HG03565 (cell line): Measurements from ENCODE around the gene PHACTR3.
"Not testable (repeated sequence)": the region's sequence is repeated elsewhere in the genome, so short reads cannot be mapped to it uniquely, and the experiment has no call there.

Source experiments
- ATAC-seq: cut with Tn5 transposase; IDR thresholded peaks from one replicate; pipeline ENCODE4 v1.9.1; 2021; ENCODE audit warnings: mild to moderate bottlenecking, moderate library complexity; ENCODE audit not compliant: unreplicated experiment

Gene PHACTR3

DNA sequence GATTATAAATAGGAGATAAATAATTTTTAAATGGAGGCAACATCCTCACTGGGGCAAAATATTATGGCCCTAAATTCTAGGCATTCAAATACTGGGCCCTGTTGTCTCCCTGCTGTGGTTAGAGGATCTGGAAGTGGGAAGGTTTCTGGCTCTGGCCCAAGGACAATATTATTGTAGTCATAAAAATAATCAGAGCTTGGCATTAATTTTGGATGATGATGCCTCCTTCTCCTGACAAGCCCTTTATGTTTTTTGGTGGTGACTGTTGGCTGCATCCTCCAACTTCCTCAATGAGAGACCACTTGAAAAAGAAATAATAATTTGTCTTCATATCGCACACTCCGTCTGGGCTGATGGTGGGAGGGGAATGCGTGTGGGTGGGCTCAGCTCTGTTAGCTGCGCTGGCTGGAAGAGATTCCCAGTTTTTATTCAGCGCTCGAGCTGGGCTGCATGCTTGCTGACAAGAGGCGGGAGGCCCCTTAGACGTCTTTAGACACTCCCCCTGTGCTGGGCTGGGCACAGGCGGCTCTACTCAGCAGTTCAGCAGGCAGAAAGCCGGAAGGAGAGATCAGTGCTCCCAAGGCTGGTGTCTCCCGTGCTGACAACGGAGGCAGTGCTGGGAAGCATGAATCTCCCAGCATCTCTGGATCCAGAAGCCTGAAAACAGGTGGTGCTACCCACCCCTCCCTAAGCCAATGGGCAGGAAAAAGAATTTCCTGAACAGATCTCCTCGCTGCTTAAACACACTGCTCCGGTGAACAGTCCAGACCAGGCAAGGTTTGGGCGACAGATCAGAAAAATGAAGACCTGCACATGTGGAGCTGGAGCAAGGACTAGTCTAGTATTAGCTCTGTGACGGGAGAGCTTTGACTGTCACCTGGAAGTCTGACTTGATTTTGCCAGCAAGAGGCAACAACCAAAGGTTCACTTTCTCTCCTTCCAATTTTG is 231.4 kb downstream of the PHACTR3 start:
- ATAC-seq: no peak

DNA sequence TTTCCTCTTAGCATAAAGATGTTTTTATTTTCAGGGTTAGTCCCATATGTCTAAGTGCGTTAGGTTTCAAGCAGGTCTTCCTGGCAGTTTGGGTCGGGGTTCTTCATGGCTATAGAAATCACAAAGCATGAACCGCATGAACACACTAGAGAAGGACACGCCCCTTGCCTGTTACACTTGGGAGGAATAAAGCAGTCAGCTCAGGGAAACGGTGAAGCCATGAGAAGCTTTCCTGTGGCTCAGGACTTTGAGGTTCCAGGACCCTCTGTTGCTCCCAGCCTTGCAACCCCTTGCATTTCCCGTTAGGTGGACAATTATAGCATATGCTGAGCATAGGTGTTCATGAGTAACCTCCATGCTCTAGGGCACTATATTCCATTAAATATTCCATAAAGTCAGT is 232.4 kb downstream of the PHACTR3 start:
- no peak for ATAC-seq

DNA sequence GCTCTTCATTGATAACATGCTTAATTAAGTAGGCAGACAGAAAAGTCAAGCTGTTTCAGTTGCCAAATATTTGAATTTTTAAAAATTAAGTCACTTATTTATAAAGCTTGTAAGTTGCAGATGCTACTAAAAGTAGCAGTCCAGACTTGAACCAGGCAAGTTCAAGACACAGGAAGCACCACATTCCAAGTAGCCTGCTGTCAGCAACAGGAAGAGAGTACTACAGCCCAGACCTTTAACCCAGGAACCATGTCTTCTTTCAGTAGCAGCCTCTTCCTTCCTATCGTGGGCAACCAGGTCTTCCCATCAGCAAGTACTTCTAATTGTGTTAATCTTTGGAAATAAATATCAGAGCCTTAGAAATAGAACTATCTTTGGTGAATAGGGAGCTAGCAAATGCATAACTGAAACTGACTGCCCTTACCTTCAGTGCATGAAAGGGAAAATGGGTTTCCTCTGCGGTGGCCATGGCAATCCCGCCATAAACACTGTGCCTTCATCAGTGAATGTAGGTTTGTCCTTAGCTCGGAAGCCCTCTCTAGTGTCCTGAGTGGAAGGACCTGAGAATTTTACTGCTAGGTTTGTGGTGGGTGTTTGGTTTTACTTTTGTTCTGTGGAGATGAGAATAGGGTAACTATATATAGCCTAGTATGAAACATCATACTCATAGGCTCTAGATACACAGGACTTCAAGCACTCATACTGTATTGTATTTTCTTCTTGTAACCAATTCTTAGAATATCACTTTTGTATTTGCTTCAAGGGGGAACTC is 233.5 kb downstream of the PHACTR3 start:
- ATAC-seq: peak; percentile 87

DNA sequence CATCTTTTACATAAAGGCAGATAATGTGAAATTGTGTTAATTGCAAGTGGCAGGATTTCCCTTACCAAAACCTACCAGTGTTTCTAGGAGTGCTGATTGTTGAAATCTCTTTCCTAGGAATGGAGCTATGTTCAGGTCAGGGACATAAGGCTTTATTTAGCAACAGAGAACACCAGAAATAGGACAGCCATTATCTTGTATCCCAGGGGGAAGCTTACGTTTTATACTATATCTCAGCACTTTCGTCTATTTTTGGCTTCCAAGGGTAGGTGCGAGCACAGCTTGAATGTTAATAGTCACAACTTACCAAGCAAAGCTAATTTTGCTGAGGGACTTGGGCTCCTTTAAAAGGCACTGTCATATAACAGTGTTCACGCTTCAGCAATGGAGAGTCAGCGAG is 235.1 kb downstream of the PHACTR3 start:
- ATAC-seq: no peak

DNA sequence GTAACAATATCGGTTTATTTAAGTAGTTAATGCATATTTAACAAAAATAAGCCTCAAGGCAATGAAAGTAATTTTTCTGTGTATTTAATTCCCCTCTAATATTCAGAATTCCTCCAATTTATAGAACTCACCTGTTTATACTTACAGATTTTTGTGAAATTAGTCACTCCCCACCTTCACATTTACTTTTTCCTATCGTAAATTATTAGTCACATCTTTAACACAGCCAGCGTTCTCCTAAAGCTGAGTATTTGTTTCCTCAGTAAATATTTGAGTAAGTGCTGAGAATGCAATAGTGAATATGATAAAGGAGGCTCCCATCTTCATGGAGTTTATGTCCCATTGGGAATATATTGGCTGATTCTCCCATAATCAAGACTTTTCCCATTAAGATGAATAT is 241.1 kb downstream of the PHACTR3 start:
- no peak for ATAC-seq

DNA sequence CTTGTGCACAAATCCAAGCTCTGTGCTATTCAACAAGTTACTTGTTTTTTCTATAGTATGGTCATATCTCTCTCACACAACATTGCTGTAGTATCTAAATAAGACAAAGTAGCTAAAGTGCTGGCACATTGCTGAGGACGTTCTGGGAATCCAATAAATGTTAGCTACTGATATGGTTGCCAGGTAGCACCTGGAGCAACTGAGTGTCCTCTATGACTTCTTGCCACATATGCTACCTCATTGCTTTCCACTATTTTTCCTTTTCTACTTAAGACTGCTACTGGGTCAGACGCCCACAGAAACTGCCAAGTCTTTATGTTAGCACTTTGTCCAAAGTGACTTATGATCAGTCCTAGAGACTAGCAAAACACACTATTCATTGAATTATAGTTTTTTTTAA is 243.8 kb downstream of the PHACTR3 start:
- ATAC-seq: no peak

DNA sequence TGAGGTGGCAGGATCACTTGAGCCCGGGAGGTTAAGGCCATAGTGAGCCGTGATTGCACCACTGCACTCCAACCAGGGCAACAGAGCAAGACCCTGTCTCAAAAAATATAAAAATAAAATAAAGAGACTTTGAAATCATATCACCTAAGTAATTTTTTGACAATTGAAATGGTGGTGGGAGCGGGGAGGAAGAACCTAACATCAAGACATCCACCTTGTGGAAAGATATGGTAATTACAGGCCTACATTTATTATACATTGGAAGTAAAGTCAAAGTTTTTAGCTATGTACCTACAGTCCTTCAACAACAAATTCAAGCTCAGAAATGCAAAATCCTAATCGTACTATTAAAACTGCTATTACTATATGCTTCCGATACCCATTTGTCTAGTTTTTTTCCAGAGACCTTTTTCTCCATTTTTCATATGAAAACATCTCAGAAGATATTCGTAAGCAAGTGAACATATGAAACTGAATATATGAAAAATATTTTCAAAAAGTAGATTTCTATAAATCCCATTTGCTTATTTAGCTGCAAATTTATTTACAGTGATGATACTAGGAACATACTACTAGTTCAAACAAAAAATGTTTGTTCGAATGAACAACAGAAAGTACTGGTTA is 245.8 kb downstream of the PHACTR3 start:
- no peak for ATAC-seq

DNA sequence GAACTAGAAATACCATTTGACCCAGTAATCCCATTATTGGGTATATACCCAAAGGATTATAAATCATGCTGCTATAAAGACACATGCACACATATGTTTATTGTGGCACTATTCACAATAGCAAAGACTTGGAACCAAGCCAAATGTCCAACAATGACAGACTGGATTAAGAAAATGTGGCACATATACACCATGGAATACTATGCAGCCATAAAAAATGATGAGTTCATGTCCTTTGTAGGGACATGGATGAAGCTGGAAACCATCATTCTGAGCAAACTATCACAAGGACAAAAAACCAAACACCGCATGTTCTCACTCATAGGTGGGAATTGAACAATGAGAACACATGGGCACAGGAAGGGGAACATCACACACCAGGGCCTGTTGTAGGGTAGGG is 252.2 kb downstream of the PHACTR3 start:
- ATAC-seq: not testable (repeated sequence)

DNA sequence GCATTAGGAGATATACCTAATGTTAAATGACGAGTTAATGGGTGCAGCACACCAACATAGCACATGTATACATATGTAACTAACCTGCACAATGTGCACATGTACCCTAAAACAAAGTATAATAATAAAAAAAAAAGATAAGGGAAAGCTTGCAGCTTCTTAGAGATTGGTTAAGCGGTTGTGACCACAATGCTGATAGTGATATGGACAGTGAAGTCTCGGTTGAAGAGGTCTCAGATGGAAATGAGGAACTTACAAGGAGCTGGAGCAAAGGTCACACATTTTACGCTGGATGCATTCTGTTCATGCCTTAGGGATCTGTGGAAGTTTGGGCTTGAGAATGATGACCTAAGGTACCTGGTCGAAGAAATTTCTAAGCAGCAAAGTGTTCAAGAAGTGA is 252.6 kb downstream of the PHACTR3 start:
- not testable (repeated sequence) for ATAC-seq

DNA sequence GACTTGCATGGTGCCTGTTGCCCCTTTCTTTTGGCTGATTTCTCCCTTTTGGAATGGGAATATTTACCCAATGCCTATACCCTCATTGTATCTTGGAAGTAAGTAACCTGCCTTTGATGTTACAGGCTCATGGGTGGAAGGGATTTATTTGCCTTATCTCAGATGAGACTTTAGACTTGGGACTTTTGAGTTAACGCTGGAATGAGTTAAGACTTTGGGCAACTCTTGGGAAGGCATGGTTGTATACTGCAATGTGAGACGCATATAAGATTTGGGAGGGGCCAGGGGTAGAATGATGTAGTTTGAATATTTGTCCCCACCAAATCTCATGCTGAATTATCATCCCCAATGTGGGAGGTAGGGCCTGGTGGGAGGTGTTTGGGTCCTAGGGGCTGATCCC is 253.6 kb downstream of the PHACTR3 start:
- no peak for ATAC-seq

DNA sequence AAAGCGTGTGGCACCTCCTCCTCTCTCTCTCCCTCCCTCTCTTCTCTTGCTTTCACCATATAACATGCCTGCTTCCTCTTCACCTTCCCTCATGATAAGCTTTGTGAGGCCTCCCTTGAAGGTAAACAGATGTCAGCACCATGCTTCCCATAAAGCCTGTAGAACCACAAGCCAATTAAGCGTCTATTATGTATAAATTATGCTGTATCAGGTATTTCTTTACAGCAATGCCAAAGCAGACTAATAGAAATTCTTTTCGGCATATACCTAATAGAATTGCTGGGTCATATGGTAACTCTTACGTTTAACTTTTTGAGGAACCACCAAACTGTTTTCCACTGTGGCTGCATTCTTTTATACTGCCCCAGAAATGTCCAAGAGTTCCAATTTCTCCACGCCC is 254.1 kb downstream of the PHACTR3 start:
- ATAC-seq: no peak

DNA sequence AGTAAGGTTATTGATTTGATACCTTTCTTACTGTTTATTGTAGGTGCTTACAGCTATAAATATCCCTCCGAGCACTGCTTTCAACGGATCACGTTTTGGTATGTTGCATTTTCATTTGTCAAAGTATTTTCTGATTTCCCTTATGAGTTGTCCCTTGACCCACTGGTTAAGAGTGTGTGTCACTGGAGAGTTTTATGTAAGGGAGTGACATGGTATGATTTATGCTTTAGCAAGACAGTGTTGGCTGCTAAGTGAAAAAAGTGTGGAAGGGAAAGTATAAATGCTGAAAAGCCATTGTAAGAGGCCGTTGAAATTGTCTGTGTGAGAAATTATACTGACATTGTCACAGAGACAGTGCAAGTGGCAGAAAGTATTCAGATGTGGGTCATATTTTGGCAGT is 257.1 kb downstream of the PHACTR3 start:
- ATAC-seq: no peak

DNA sequence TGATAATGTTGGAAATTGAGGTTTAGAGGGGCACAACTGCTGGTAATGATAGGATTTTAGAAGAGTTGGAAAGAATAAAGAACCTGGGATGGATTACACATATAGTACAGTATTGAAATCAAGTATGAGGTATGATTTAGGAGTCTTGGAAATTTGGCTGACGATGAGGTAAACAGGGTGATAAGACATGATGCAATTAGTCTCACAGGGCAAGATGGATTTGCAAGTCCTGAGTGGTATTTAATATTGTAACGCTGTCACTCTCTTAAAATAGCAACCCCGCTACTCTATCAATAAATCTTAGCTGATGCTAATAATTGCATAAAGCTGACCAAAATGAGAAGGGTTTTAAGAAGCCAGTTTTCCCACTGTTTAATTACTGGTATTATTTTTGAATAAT is 258.7 kb downstream of the PHACTR3 start:
- ATAC-seq: no peak

DNA sequence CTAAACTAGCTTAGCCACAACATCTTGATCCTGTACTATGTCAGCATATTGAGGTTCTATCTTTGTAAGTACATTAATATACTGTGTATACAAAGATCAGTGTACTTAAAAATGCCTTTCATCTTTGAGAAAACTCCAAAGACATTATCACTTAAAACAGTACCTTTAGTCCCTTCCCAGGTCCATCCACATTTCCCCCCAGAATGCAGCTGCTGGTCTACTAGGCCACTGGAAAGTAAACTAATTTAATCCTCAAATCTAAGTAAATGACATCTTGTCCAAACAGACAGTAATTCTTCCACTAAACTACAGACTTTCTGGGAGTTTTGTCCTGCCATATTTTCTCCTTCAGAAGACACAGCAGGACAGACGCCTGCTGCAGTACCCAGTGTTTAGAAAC is 260.4 kb downstream of the PHACTR3 start:
- ATAC-seq: no peak

DNA sequence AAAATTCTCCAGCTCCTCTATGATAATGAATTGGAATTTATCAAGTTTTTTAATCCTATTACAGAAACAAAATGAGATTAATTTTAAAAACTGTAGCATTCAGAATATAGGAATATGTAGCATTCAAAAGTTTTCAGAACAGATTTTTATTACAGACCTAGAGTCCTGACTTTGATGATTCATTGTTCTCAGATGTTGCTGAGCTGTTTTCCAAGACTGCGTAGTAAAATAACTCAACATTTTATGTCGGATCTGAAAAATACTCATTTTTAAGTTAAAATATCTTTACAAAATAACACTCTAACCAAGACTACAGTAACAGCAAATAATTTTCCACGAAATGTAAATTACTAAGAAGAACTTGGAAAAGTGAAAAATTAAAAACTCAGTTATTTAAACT is 262.0 kb downstream of the PHACTR3 start:
- ATAC-seq: no peak

DNA sequence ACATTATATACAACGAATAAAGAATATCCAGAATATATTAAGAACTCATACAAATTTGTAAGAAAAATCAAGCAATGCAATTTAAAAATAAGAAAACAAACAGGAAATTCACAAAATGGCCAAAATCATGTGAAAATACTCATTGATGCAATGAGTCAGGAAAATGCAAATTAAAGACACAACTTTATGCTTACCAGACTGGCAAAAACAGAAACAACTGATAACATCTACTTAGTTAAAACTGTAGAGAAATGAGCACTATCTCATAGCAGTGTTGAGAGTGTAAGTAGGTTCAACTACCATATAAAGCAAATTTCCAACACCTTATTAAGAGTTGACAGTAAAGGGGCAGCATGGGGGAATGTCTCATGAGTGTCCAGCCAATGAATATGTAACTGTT is 266.8 kb downstream of the PHACTR3 start:
- no peak for ATAC-seq

DNA sequence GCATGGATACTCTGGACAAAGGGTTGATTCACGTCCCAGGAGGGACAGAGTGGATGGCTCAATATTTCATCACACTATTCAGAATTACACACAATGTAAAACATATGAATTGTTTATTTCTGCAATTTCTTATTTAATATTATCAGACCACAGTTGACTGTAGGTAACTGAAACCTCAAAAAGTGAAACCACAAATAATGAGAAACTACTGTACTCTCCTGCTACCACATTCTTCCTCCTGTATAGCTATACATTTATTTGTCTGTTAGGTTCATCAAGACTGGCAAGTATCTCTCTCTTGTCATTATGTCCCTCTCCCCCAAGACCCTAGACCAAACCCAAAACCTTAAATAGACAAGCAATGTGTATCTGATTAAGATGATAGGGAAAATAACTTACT is 269.1 kb downstream of the PHACTR3 start:
- ATAC-seq: no peak

DNA sequence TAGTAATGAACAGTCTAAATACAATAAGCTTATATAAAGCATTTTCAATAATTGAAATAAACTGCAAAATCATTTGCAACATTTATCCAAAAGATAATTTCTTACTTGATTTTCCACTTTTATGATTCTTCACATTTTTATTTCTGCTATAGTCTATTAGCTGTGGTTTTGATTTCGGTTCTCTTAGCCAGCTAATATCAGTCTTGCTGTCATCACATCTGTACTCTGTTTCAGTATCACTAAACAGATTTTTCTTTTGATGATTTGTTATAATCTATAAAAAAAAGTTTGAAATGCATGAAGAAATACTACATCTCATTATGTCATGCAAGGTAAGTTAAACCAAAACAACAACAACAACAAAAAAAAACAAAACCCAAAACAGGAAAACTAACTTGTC is 275.9 kb downstream of the PHACTR3 start:
- no peak for ATAC-seq

DNA sequence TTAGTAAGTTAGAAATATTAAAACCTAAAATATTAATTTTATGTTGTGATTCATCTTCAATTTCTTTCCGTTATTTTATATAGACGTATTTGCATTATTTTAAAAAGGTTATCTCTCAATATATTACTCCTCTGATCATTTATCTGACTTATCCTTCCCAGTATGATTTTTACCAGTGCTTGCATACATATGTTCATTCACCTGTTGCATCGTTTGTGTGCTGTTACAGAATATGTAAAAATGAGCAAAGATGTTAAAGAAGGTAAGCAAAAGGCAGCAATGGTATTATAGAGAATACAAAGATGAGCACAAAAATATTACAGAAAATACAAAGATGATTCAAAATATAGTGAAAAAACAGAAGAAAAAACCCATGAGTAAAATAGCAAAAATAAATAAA is 280.2 kb downstream of the PHACTR3 start:
- no peak for ATAC-seq

DNA sequence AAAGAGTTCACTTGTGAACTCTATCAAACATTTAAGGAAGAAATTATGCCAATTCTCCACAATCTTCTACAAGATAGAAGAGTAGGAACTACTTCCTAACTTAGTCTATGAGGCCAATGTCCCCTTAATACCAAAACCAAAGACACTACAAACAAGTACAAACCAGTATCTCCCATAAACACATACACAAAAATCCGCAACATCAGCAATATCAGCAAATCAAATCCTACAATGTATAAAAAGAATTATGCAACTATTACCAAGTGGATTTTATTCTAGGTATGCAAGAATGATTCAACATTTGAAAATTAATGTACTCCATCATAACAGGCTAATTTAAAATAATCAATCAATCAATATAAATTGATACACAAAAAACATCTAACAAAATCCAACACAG is 283.7 kb downstream of the PHACTR3 start:
- ATAC-seq: no peak

DNA sequence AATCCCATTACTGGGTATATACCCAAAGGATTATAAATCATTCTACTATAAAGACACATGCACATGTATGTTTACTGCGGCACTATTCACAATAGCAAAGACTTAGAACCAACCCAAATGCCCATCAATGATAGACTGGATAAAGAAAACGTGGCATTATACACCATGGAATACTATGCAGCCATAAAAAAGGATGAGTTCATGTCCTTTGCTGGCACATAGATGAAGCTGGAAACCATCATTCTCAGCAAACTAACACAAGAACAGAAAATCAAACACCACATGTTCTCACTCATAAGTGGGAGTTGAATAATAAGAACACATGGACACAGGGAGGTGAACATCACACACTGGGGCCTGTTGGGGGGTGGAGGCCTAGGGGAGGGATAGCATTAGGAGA is 285.7 kb downstream of the PHACTR3 start:
- not testable (repeated sequence) for ATAC-seq

DNA sequence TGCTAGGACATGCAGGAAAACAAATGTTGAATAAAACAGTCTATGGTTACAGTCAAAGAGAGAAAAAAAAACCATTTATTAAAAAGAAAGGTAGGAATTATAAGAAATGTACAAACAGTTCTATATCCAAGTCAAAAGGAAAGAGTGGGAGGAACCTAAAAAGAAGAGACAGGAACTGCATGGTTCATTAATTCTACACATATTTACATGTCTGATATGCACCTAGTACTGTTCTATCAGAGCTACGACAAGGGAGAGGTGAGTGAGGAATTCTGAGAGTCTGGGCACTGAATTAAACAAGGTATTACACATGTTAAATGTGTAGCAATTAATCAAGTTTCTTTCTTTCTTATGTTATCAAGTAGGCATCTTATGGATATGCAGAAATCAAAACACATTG is 287.2 kb downstream of the PHACTR3 start:
- ATAC-seq: no peak
